Vagina (tissue), 2 donors: Measurements from ENCODE around the gene CRHR1. TPM values are rescaled to one million over a fixed set of nuclear protein-coding genes. Genes with fewer than 3 reads are reported as not detected.

Experiments
- DNase-seq, 2 donors: peaks; one replicate each; pipeline ENCODE4 v3.0.0-alpha.2; 2017; ENCODE audit errors: extremely low spot score in 2 of 2
- H3K27ac ChIP-seq: fragments of 200-600 bp; sonication (generic); one replicate; pipeline ENCODE4 v1.5.1; 2019
- H3K27me3 ChIP-seq: fragments of 200-600 bp; sonication (generic); one replicate; pipeline ENCODE4 v1.5.1; 2019
- H3K36me3 ChIP-seq, 2 donors: fragments of 200-600 bp; sonication (generic); one replicate each; pipeline ENCODE4 v1.5.1; 2017 to 2019
- H3K4me1 ChIP-seq: fragments of 200-600 bp; sonication (generic); one replicate; pipeline ENCODE4 v1.5.1; 2019
- H3K4me3 ChIP-seq, 2 donors: fragments of 200-600 bp; sonication (generic); 1 replicate in 1 of 2; 2 replicates in 1 of 2; pipeline ENCODE4 v1.5.1; 2016 to 2019
- H3K9me3 ChIP-seq: fragments of 200-600 bp; sonication (generic); one replicate; pipeline ENCODE4 v1.5.1; 2019
- CTCF ChIP-seq, 3 experiments: fragments of 450-650 bp in 2 of 3; fragments of 200-600 bp in 1 of 3; sonication (generic) in 1 of 3; IDR thresholded peaks; one replicate each; pipeline ENCODE4 v1.5.1; 2017 to 2019; ENCODE audit warnings: antibody characterized with exemption in 3 of 3, mild to moderate bottlenecking in 2 of 3, moderate library complexity in 2 of 3
- POLR2A ChIP-seq, 2 donors: fragments of 450-650 bp; IDR thresholded peaks; one replicate each; pipeline ENCODE4 v1.6.1; 2017; ENCODE audit warnings: antibody characterized with exemption in 2 of 2, mild to moderate bottlenecking in 2 of 2, moderate library complexity in 2 of 2
- POLR2AphosphoS5 ChIP-seq, 2 donors: sonication (generic); formaldehyde crosslinking; IDR thresholded peaks; one replicate each; pipeline ENCODE4 v1.9.0; 2017; ENCODE audit warnings: antibody characterized with exemption in 2 of 2, mild to moderate bottlenecking in 2 of 2, low read depth in 1 of 2; ENCODE audit not compliant: insufficient read depth in 1 of 2
- intact Hi-C: fragments of 100-400 bp; cut with DNase I; formaldehyde crosslinking; loops from one replicate; pipeline ENCODE4 v1.15.1; 2023
- total RNA-seq: library from RNA; depleted of rRNA; stranded (reverse); fragments of >200 nt; gene quantifications from one replicate; pipeline ENCODE4 v1.2.3, GENCODE V29; 2016

The CRHR1 gene
- total RNA-seq, 1 donor from 2014 or later = 4.2 TPM

GRCh38 chr17:45814622-45815606 lies 30.8 kb downstream of the CRHR1 start:
- no peak for TF ChIP-seq CTCF (IDR thresholded peaks at IDR 0.05)
- TF ChIP-seq POLR2AphosphoS5 (IDR thresholded peaks at IDR 0.05; ENCODE audit: insufficient read depth in 1 of 2, low read depth in 1 of 2) = no peak
- TF ChIP-seq POLR2A (IDR thresholded peaks at IDR 0.05) = no peak
- H3K4me3 ChIP-seq = no peak overlapping the region
- no peaks in the 10 kb centered on the region for H3K36me3 ChIP-seq
- H3K4me1 ChIP-seq = no peaks in the 10 kb centered on the region
- no peak overlapping the region for H3K27ac ChIP-seq
- H3K27me3 ChIP-seq = no peaks in the 10 kb centered on the region
- no peaks in the 10 kb centered on the region for H3K9me3 ChIP-seq
- DNase-seq = no peak
- intact Hi-C loops = no loop called here

- DNase-seq = no peak
- Histone ChIP-seq H3K36me3 (no peaks in the 10 kb centered on the region), H3K9me3 (no peaks in the 10 kb centered on the region), H3K27me3 (no peaks in the 10 kb centered on the region), H3K4me1 (no peaks in the 10 kb centered on the region), H3K4me3 (no peak overlapping the region), H3K27ac (no peak overlapping the region)
- intact Hi-C loops = no loop called here
- no peak for TF ChIP-seq POLR2AphosphoS5 (IDR thresholded peaks at IDR 0.05; ENCODE audit: insufficient read depth in 1 of 2, low read depth in 1 of 2)
- TF ChIP-seq CTCF (IDR thresholded peaks at IDR 0.05) = no peak
- no peak for TF ChIP-seq POLR2A (IDR thresholded peaks at IDR 0.05)
Measured at GRCh38 chr17:45815752-45816151, 31.6 kb downstream of the CRHR1 start.

DNA sequence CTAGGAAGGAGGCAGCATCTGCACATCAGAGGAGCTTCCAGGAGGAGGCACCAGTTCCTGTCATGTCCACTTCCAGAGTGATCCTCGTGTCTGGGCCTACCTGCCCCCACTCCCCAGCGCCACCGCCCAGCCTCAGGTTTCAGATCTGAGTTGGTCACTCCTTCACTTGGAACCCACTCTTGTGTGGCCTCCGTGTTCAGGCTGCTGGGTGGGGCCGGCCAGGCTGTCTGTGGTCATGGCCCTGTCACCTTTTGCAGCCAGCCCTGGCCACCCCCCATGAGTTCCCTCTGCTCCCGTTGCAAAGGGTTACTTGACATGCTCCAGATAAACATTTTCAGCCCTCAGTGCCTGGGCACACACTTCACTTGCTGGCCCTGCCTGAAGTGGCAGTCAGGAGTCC lies 33.9 kb downstream of the CRHR1 start:
- H3K4me1 ChIP-seq = no peaks in the 10 kb centered on the region
- no peak for TF ChIP-seq POLR2A (IDR thresholded peaks at IDR 0.05)
- no peak for TF ChIP-seq CTCF (IDR thresholded peaks at IDR 0.05)
- TF ChIP-seq POLR2AphosphoS5 (IDR thresholded peaks at IDR 0.05; ENCODE audit: insufficient read depth in 1 of 2, low read depth in 1 of 2) = no peak
- no peak for DNase-seq
- no peaks in the 10 kb centered on the region for H3K27me3 ChIP-seq
- no peak overlapping the region for H3K27ac ChIP-seq
- H3K9me3 ChIP-seq = no peaks in the 10 kb centered on the region
- no peaks in the 10 kb centered on the region for H3K36me3 ChIP-seq
- intact Hi-C loops = no loop called here
- H3K4me3 ChIP-seq = no peak overlapping the region

DNA sequence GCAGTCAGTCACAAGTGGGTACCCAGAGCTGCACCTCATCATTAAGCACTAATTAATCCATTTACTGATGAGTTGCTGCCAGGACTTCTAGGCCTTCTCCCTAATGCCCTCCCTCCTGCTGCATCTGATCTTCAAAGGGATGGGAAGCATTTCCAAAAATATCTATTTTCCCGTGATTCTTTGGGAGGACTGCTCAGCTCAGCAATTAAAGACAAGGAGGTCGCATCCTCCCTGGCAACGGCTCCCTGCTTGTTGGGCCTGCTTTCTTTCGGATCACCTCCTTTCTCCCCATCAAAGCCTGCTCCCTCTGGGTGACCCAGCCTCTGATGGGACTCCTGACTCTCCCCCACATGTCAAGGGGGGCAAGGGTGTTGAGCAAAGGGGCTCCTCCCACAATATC lies 34.6 kb downstream of the CRHR1 start:
- no peak overlapping the region for H3K4me3 ChIP-seq
- H3K27me3 ChIP-seq = no peaks in the 10 kb centered on the region
- H3K9me3 ChIP-seq = no peaks in the 10 kb centered on the region
- no peak for DNase-seq
- intact Hi-C loops = no loop called here
- no peaks in the 10 kb centered on the region for H3K4me1 ChIP-seq
- no peak for TF ChIP-seq POLR2A (IDR thresholded peaks at IDR 0.05)
- no peak for TF ChIP-seq CTCF (IDR thresholded peaks at IDR 0.05)
- no peak for TF ChIP-seq POLR2AphosphoS5 (IDR thresholded peaks at IDR 0.05; ENCODE audit: insufficient read depth in 1 of 2, low read depth in 1 of 2)
- H3K36me3 ChIP-seq = no peaks in the 10 kb centered on the region
- no peak overlapping the region for H3K27ac ChIP-seq

DNA sequence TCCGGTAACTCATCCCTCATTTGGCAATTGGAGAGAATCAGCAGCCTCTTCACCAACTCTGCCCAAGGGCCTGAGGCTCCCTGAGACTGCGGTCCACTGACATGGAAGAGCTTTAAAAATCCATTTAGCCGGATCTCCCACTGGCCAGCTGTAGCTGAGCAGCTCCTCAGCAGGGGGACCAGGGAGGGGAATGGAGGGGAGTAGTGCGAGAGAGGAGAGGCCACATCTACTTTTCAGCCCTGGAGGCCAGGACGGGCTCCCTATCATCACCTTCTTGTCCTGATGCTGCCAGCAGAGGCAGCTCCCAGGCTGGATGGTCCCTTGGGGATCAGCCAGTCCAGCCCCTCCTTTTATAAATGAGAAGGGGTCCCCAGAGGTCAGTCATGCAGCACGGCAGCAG lies 35.5 kb downstream of the CRHR1 start:
- no peak for DNase-seq
- intact Hi-C loops = no loop called here
- Histone ChIP-seq H3K4me1 (no peaks in the 10 kb centered on the region), H3K9me3 (no peaks in the 10 kb centered on the region), H3K4me3 (no peak overlapping the region), H3K27me3 (no peaks in the 10 kb centered on the region), H3K36me3 (no peaks in the 10 kb centered on the region), H3K27ac (no peak overlapping the region)
- no peak for TF ChIP-seq CTCF (IDR thresholded peaks at IDR 0.05)
- TF ChIP-seq POLR2A (IDR thresholded peaks at IDR 0.05) = no peak
- TF ChIP-seq POLR2AphosphoS5 (IDR thresholded peaks at IDR 0.05; ENCODE audit: insufficient read depth in 1 of 2, low read depth in 1 of 2) = no peak
